NCI-H1048 (cell line): ENCODE data around the gene CPNE7.

Experiments
- DNase-seq: peaks from one replicate; lab custom pipeline; 2025; lab: John Stamatoyannopoulos, UW

CPNE7 gene

GRCh38 chr16:89575247-89576152 lies at the start of gene CPNE7:
Gene CPNE7 (plus strand): TSS chr16:89575758. CDS start chr16:89575898, 140 bp downstream.
- no peak for DNase-seq

GRCh38 chr16:89529097-89529496 lies 46.5 kb upstream of the CPNE7 start:
- DNase-seq, result no peak

GRCh38 chr16:89530401-89531381 lies 44.9 kb upstream of the CPNE7 start:
- DNase-seq, result no peak

- no peak for DNase-seq
Measured at GRCh38 chr16:89531821-89532526, 43.6 kb upstream of the CPNE7 start.

GRCh38 chr16:89534252-89534756 lies 41.3 kb upstream of the CPNE7 start:
- DNase-seq, result no peak

GRCh38 chr16:89536371-89536770 lies 39.2 kb upstream of the CPNE7 start:
- no peak for DNase-seq

GRCh38 chr16:89536886-89537548 lies 38.5 kb upstream of the CPNE7 start:
- no peak for DNase-seq

- DNase-seq, result no peak
Measured at GRCh38 chr16:89537549-89537925, 38.0 kb upstream of the CPNE7 start.

GRCh38 chr16:89538286-89538685 lies 37.3 kb upstream of the CPNE7 start:
- DNase-seq, result no peak

GRCh38 chr16:89540557-89540956 lies 35.0 kb upstream of the CPNE7 start:
- no peak for DNase-seq

- no peak for DNase-seq
Measured at GRCh38 chr16:89541792-89542191, 33.8 kb upstream of the CPNE7 start.

- no peak for DNase-seq
Measured at GRCh38 chr16:89544113-89544512, 31.4 kb upstream of the CPNE7 start.

GRCh38 chr16:89544713-89545043 lies 30.9 kb upstream of the CPNE7 start:
- no peak for DNase-seq

GRCh38 chr16:89545044-89545830 lies 30.3 kb upstream of the CPNE7 start:
- DNase-seq, result no peak

GRCh38 chr16:89545831-89546574 lies 29.6 kb upstream of the CPNE7 start:
- no peak for DNase-seq

- DNase-seq, result no peak
Measured at GRCh38 chr16:89546781-89547180, 28.8 kb upstream of the CPNE7 start.

- no peak for DNase-seq
Measured at GRCh38 chr16:89547291-89547690, 28.3 kb upstream of the CPNE7 start.

- DNase-seq, result no peak
Measured at GRCh38 chr16:89547860-89548259, 27.7 kb upstream of the CPNE7 start.

- no peak for DNase-seq
Measured at GRCh38 chr16:89548344-89549006, 27.1 kb upstream of the CPNE7 start.
